H1 (cell line): ENCODE results near the gene IMP3. TPM values are rescaled to one million over a fixed set of nuclear protein-coding genes. Genes with fewer than 3 reads are reported as not detected.

Experiments used
- CTCF ChIA-PET: fragments of 300-600 bp; sonication (Branson Sonifier 250); formaldehyde crosslinking; loops from one replicate; lab custom pipeline; 2021; ENCODE audit not compliant: partially characterized antibody; lab: Charles Lee
- POLR2A ChIA-PET: fragments of 300-600 bp; sonication (Branson Sonifier 250); formaldehyde crosslinking; loops from one replicate; lab custom pipeline; 2021; ENCODE audit warnings: inconsistent platforms; ENCODE audit not compliant: partially characterized antibody; lab: Charles Lee
- DNase-seq, 2 experiments: peaks; one replicate each; pipeline versions ENCODE4 v3.0.0 to v3.0.0-alpha.2; 2010 to 2022; ENCODE audit warnings: low spot score in 2 of 2, low read depth in 1 of 2, mixed read lengths in 1 of 2
- FAIRE-seq: peaks from 2 replicates; lab custom pipeline; 2011; peaks lifted over from hg19 to GRCh38; lab: Jason Lieb, UNC
- H2AFZ ChIP-seq: 2 replicates; pipeline ENCODE4 v1.8.1; 2012; ENCODE audit warnings: low read length, inconsistent platforms
- H2AK5ac ChIP-seq: 2 replicates; pipeline ENCODE4 v1.6.1; 2013; ENCODE audit warnings: low read depth, low read length
- H2BK120ac ChIP-seq: replicated peaks from 2 replicates; pipeline ENCODE3; 2013; ENCODE audit warnings: low read depth, low read length, inconsistent platforms
- H2BK12ac ChIP-seq: 2 replicates; pipeline ENCODE4 v1.6.1; 2013; ENCODE audit warnings: low read depth, low read length
- H2BK15ac ChIP-seq: 2 replicates; pipeline ENCODE4 v1.6.1; 2013; ENCODE audit warnings: low read length
- H2BK20ac ChIP-seq: 2 replicates; pipeline ENCODE4 v1.6.1; 2013; ENCODE audit warnings: low read length
- H2BK5ac ChIP-seq: 2 replicates; pipeline ENCODE4 v1.6.1; 2013; ENCODE audit warnings: low read depth, low read length
- H3K14ac ChIP-seq: 2 replicates; pipeline ENCODE4 v1.6.1; 2013; ENCODE audit warnings: inconsistent platforms; ENCODE audit not compliant: insufficient read length
- H3K18ac ChIP-seq: 2 replicates; pipeline ENCODE4 v1.6.1; 2013; ENCODE audit warnings: low read length; ENCODE audit errors: extremely low read depth
- H3K23ac ChIP-seq: 2 replicates; pipeline ENCODE4 v1.6.1; 2013; ENCODE audit warnings: inconsistent platforms; ENCODE audit not compliant: insufficient read length
- H3K23me2 ChIP-seq: 2 replicates; pipeline ENCODE4 v1.6.1; 2013; ENCODE audit warnings: low read depth, low read length
- H3K27ac ChIP-seq: 2 replicates; pipeline ENCODE4 v1.6.1; 2011; ENCODE audit warnings: low read depth, low read length, inconsistent platforms
- H3K27me3 ChIP-seq, 4 experiments: replicated peaks in 1 of 4; 1 replicate in 1 of 4; 2 replicates in 3 of 4; pipeline versions ENCODE4 v1.6.1 to v1.8.1; 2011 to 2013; ENCODE audit warnings: low read length in 3 of 4, mild to moderate bottlenecking in 3 of 4, inconsistent platforms in 2 of 4, mixed read lengths in 2 of 4, moderate library complexity in 1 of 4; ENCODE audit not compliant: control insufficient read depth in 3 of 4, insufficient read depth in 3 of 4; ENCODE audit errors: extremely low read depth in 1 of 4
- H3K36me3 ChIP-seq, 4 experiments: 2 replicates each; pipeline versions ENCODE4 v1.6.1 to v1.8.1; 2011 to 2013; ENCODE audit warnings: mild to moderate bottlenecking in 4 of 4, low read length in 3 of 4, moderate library complexity in 2 of 4, control low read depth in 1 of 4, inconsistent platforms in 1 of 4; ENCODE audit not compliant: insufficient read depth in 4 of 4, control insufficient read depth in 2 of 4
- H3K4ac ChIP-seq: replicated peaks from 2 replicates; pipeline ENCODE3; 2013; ENCODE audit warnings: low read length, low read depth, mixed read lengths, inconsistent platforms; ENCODE audit not compliant: insufficient read length
- H3K4me1 ChIP-seq, 4 experiments: replicated peaks in 1 of 4; 1 replicate in 1 of 4; 2 replicates in 3 of 4; pipeline versions ENCODE4 v1.6.1 to v1.8.1; 2011 to 2013; ENCODE audit warnings: low read length in 3 of 4, inconsistent platforms in 2 of 4, mixed read lengths in 1 of 4; ENCODE audit not compliant: insufficient read depth in 4 of 4, control insufficient read depth in 3 of 4
- H3K4me2 ChIP-seq, 2 experiments: 2 replicates each; pipeline versions ENCODE4 v1.6.1 to v1.8.1; 2011 to 2013; ENCODE audit warnings: low read depth in 2 of 2, low read length in 2 of 2, control low read depth in 1 of 2, inconsistent platforms in 1 of 2, mild to moderate bottlenecking in 1 of 2; ENCODE audit not compliant: insufficient read depth in 1 of 2
- H3K4me3 ChIP-seq, 4 experiments: fragments of 200-600, 300-600 bp in 1 of 4; sonication (generic), shearing (Covaris generic), sonication (Bioruptor Twin) in 1 of 4; 2 replicates each; pipeline versions ENCODE4 v1.5.1 to v1.8.1; 2011 to 2016; ENCODE audit warnings: low read length in 4 of 4, low read depth in 3 of 4, control low read depth in 2 of 4, inconsistent platforms in 2 of 4, mild to moderate bottlenecking in 2 of 4, mixed read lengths in 1 of 4, moderate library complexity in 1 of 4; ENCODE audit not compliant: insufficient read depth in 2 of 4; ENCODE audit errors: extremely low read depth in 1 of 4
- H3K56ac ChIP-seq: replicated peaks from 2 replicates; pipeline ENCODE3; 2013; ENCODE audit warnings: low read depth, mild to moderate bottlenecking, mixed read lengths, low read length, inconsistent platforms; ENCODE audit not compliant: insufficient read length
- H3K79me1 ChIP-seq: 2 replicates; pipeline ENCODE4 v1.6.1; 2013; ENCODE audit warnings: low read depth, low read length, control low read depth
- H3K79me2 ChIP-seq, 2 experiments: 2 replicates each; pipeline versions ENCODE4 v1.6.1 to v1.8.1; 2012 to 2013; ENCODE audit warnings: low read length in 2 of 2, mild to moderate bottlenecking in 2 of 2, inconsistent platforms in 1 of 2; ENCODE audit not compliant: insufficient read depth in 2 of 2, control insufficient read depth in 1 of 2
- H3K9ac ChIP-seq, 4 experiments: replicated peaks in 1 of 4; 1 replicate in 1 of 4; 2 replicates in 3 of 4; pipeline versions ENCODE4 v1.6.1 to v1.8.1; 2011 to 2013; ENCODE audit warnings: low read depth in 3 of 4, low read length in 3 of 4, control low read depth in 2 of 4, mild to moderate bottlenecking in 2 of 4, moderate library complexity in 2 of 4, inconsistent platforms in 1 of 4; ENCODE audit errors: extremely low read depth in 1 of 4
- H3K9me3 ChIP-seq, 2 experiments: 2 replicates each; pipeline versions ENCODE4 v1.6.1 to v1.8.1; 2012 to 2013; ENCODE audit warnings: mild to moderate bottlenecking in 2 of 2, moderate library complexity in 2 of 2, control low read depth in 1 of 2, inconsistent platforms in 1 of 2, low read depth in 1 of 2, low read length in 1 of 2, mixed read lengths in 1 of 2; ENCODE audit not compliant: insufficient read depth in 2 of 2
- H4K20me1 ChIP-seq, 2 experiments: replicated peaks in 1 of 2; 2 replicates each; pipeline versions ENCODE3 to v1.8.1; 2011 to 2013; ENCODE audit warnings: inconsistent platforms in 2 of 2, low read length in 2 of 2, mild to moderate bottlenecking in 1 of 2; ENCODE audit not compliant: insufficient read depth in 2 of 2, control insufficient read depth in 1 of 2
- H4K5ac ChIP-seq: 2 replicates; pipeline ENCODE4 v1.6.1; 2013; ENCODE audit warnings: low read length, low read depth, mixed read lengths, inconsistent platforms; ENCODE audit not compliant: insufficient read length
- H4K8ac ChIP-seq: 2 replicates; pipeline ENCODE4 v1.8.0; 2013; ENCODE audit warnings: mild to moderate bottlenecking, moderate library complexity, low read length, inconsistent platforms; ENCODE audit not compliant: insufficient read depth; ENCODE audit errors: extremely low read depth
- H4K91ac ChIP-seq: replicated peaks from 2 replicates; pipeline ENCODE3; 2013; ENCODE audit warnings: low read length, mixed read lengths, inconsistent platforms; ENCODE audit not compliant: insufficient read length
- NRF1 ChIP-seq: IDR thresholded peaks from 2 replicates; pipeline ENCODE4 v1.6.1; 2011; ENCODE audit warnings: mild to moderate bottlenecking, low read depth, low read length, improper control_type of control experiment
- WGBS, 2 experiments: shearing (Covaris generic) in 1 of 2; methylation state at CpG; one replicate each; pipeline versions ENCODE4 v1.1.6 to v1.1.7; 2013 to 2015; ENCODE audit warnings: low lambda C conversion rate in 2 of 2, mixed read lengths in 2 of 2, inconsistent platforms in 1 of 2, low coverage in 1 of 2, missing lambda C conversion rate in 1 of 2; ENCODE audit not compliant: insufficient replicate concordance in 2 of 2, insufficient coverage in 1 of 2, insufficient read length in 1 of 2; ENCODE audit errors: extremely low coverage in 1 of 2, missing lambda C conversion rate in 1 of 2; 5-methylcytosine and 5-hydroxymethylcytosine counted together
- polyA plus RNA-seq, 7 experiments: library from polyadenylated mRNA; depleted of rRNA in 3 of 7; stranded (reverse) in 5 of 7; unstranded in 2 of 7; fragments of >200 nt in 5 of 7; fragments of 200-250 nt in 2 of 7; gene quantifications; 1 replicate in 5 of 7; 2 replicates in 1 of 7; 4 replicates in 1 of 7; pipeline versions ENCODE4 v1.2.1 to v1.2.3, GENCODE V29; 2011 to 2013; ENCODE audit warnings: missing spikeins in 2 of 7, mixed read lengths in 2 of 7
- total RNA-seq: library from RNA; stranded (reverse); fragmentation: NEBNext Ultra II Directional; extraction: Animal tissue kit (Norgen Biotek cat#: 25700); gene quantifications from 2 replicates; pipeline ENCODE4 v1.2.1, GENCODE V29; 2021
- TF ChIP-seq, protein P1 (sequence below), 3 experiments: IDR thresholded peaks; 1 replicate in 2 of 3; 2 replicates in 1 of 3; pipeline versions ENCODE4 v1.5.1 to v1.6.1; 2011; ENCODE audit warnings: low read length in 3 of 3, mild to moderate bottlenecking in 3 of 3, inconsistent platforms in 2 of 3, low read depth in 1 of 3, moderate library complexity in 1 of 3; ENCODE audit not compliant: insufficient read depth in 1 of 3; ENCODE audit errors: control extremely low read depth in 1 of 3

IMP3 gene
- total and polyA plus RNA-seq, 2 of the 8 experiments (the other 6 are each of a cell fraction or from before 2014, with no cell fraction given), result 114 to 273 TPM

DNA sequence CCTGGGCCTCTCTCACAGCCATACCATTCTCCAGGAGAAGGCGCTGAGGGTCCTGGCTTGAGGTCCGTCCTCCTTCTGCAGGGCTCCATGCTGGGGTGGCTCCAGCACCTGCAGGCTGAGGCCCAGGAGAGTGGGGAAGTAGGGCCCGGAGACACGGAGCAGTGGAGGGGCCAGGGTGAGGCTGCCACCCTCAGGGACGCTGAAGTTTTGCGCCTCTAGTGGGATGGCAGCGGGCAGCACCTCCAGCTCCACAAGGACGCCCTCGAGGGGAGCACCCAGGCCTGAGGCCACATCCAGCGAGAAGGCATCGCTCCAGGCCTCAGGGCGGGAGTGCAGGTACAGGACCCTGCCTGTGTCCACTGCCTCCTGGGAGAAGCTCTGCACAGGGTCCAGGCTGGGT is 45.2 kb upstream of the IMP3 start:
- H2BK5ac ChIP-seq, result no peak overlapping the region
- CTCF ChIA-PET, result interaction anchor here (0.6 to 6.8 kb wide), 28 partner anchors 9 to 317 kb away, joined by 3 to 60 read pairs (median 8); partner anchors contain the start of genes IMP3, MAN2C1 and SNX33
- TF ChIP-seq NRF1, result no peak
- TF ChIP-seq, protein P1, sequence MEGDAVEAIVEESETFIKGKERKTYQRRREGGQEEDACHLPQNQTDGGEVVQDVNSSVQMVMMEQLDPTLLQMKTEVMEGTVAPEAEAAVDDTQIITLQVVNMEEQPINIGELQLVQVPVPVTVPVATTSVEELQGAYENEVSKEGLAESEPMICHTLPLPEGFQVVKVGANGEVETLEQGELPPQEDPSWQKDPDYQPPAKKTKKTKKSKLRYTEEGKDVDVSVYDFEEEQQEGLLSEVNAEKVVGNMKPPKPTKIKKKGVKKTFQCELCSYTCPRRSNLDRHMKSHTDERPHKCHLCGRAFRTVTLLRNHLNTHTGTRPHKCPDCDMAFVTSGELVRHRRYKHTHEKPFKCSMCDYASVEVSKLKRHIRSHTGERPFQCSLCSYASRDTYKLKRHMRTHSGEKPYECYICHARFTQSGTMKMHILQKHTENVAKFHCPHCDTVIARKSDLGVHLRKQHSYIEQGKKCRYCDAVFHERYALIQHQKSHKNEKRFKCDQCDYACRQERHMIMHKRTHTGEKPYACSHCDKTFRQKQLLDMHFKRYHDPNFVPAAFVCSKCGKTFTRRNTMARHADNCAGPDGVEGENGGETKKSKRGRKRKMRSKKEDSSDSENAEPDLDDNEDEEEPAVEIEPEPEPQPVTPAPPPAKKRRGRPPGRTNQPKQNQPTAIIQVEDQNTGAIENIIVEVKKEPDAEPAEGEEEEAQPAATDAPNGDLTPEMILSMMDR (IDR thresholded peaks at IDR 0.05; ENCODE audit: control extremely low read depth in 1 of 3, insufficient read depth in 1 of 3, low read depth in 1 of 3, low read length in 3 of 3), result peak in 2 of 3 experiments; percentile 14 to 16; a peak in 3 of 4 replicates
- no peaks in the 10 kb centered on the region for H3K79me2 ChIP-seq
- no peak overlapping the region; the same call in 1 of the 2 replicates for H4K8ac ChIP-seq
- H3K23me2 ChIP-seq, result no peaks in the 10 kb centered on the region
- H2BK20ac ChIP-seq, result no peak overlapping the region
- H3K56ac ChIP-seq, result no peak overlapping the region
- H3K9ac ChIP-seq, result no peak overlapping the region
- 85% methylated on average over 10 of the region's 12 CpGs; no CpG with 5 or more reads in 1 of the 2 experiments for WGBS, 2 experiments
- no peak overlapping the region for H2BK120ac ChIP-seq
- no peak overlapping the region for H2AFZ ChIP-seq
- FAIRE-seq (no peak), DNase-seq (no peak)
- no peak overlapping the region for H3K4me3 ChIP-seq
- H3K9me3 ChIP-seq, result no peaks in the 10 kb centered on the region
- H3K4me2 ChIP-seq, result no peak overlapping the region
- H2BK12ac ChIP-seq, result 0 out of 2 replicates have a peak overlapping the region, but pooled peaks have one; percentile 27
- H3K4me1 ChIP-seq, result peaks cover 0 to 13% (median 3%) of the 10 kb centered on the region in 4 experiments; a peak in 4 of 7 replicates
- no peak overlapping the region for H3K14ac ChIP-seq
- H3K27ac ChIP-seq, result no peak overlapping the region
- no peak overlapping the region for H3K23ac ChIP-seq
- no peaks in the 10 kb centered on the region for H4K20me1 ChIP-seq
- H2BK15ac ChIP-seq, result no peak overlapping the region
- H3K79me1 ChIP-seq, result no peaks in the 10 kb centered on the region
- H3K27me3 ChIP-seq, result no peaks in the 10 kb centered on the region
- no peak overlapping the region for H4K91ac ChIP-seq
- H3K4ac ChIP-seq, result no peak overlapping the region
- no peak overlapping the region for H4K5ac ChIP-seq
- POLR2A ChIA-PET, result interaction anchor here (1.8 kb wide), 1 partner anchor 38 kb away, joined by 5 read pairs; the partner anchor contains the start of gene SNX33
- no peak overlapping the region for H3K18ac ChIP-seq
- no peak overlapping the region for H2AK5ac ChIP-seq
- H3K36me3 ChIP-seq, result no peaks in the 10 kb centered on the region
